GM23338 (cell line): ENCODE results near the gene TAF1L. TPM values are rescaled to one million over a fixed set of nuclear protein-coding genes. Genes with fewer than 3 reads are reported as not detected.

Experiments
- ATAC-seq: fragments of 200-7000 bp; cut with Tn5 transposase; 3 replicates; pipeline ENCODE4 v1.9.1; 2020
- DNase-seq: peaks from one replicate; pipeline ENCODE4 v3.0.0-alpha.2; 2015; ENCODE audit warnings: low spot score
- H2AFZ ChIP-seq: fragments of 200-600 bp; sonication (generic); 2 replicates; pipeline ENCODE4 v1.8.0; 2016; ENCODE audit warnings: antibody characterized with exemption, mild to moderate bottlenecking, moderate library complexity
- H3F3A ChIP-seq: fragments of 200-600 bp; sonication (generic); replicated peaks from 2 replicates; pipeline ENCODE4 v1.8.0; 2017; ENCODE audit warnings: antibody characterized with exemption, mixed run types, low read depth
- H3K27ac ChIP-seq: fragments of 200-600 bp; sonication (generic); 2 replicates; pipeline ENCODE4 v1.6.1; 2016; ENCODE audit warnings: low read depth
- H3K27me3 ChIP-seq: fragments of 200-600 bp; sonication (generic); 2 replicates; pipeline ENCODE4 v1.8.0; 2016; ENCODE audit warnings: mild to moderate bottlenecking, mixed run types, moderate library complexity; ENCODE audit not compliant: insufficient read depth
- H3K36me3 ChIP-seq: fragments of 200-600 bp; sonication (generic); 2 replicates; pipeline ENCODE4 v1.8.0; 2016; ENCODE audit warnings: mild to moderate bottlenecking; ENCODE audit not compliant: insufficient read depth
- H3K4me1 ChIP-seq: fragments of 200-600 bp; sonication (generic); 2 replicates; pipeline ENCODE4 v1.8.0; 2016; ENCODE audit warnings: mild to moderate bottlenecking, moderate library complexity; ENCODE audit not compliant: insufficient read depth
- H3K4me2 ChIP-seq: fragments of 200-600 bp; sonication (generic); 2 replicates; pipeline ENCODE4 v1.7.1; 2017; ENCODE audit warnings: mixed run types
- H3K4me3 ChIP-seq: fragments of 200-600 bp; sonication (generic); 2 replicates; pipeline ENCODE4 v1.6.1; 2016; ENCODE audit warnings: mixed run types
- H3K79me2 ChIP-seq: fragments of 200-600 bp; sonication (generic); replicated peaks from 2 replicates; pipeline ENCODE4 v1.8.0; 2017; ENCODE audit warnings: mild to moderate bottlenecking; ENCODE audit not compliant: insufficient read depth
- H3K9me2 ChIP-seq: fragments of 200-600 bp; sonication (generic); 2 replicates; pipeline ENCODE4 v1.8.0; 2017; ENCODE audit not compliant: insufficient read depth
- H4K20me1 ChIP-seq: fragments of 200-600 bp; sonication (generic); replicated peaks from 2 replicates; pipeline ENCODE4 v1.8.0; 2017; ENCODE audit warnings: mild to moderate bottlenecking; ENCODE audit not compliant: insufficient read depth
- H3K27ac Mint-ChIP-seq: 2 replicates; pipeline ENCODE4 v1.8.0; 2020; ENCODE audit warnings: inconsistent platforms, mild to moderate bottlenecking, moderate library complexity, mixed read lengths
- H3K27me3 Mint-ChIP-seq: 3 replicates; pipeline ENCODE4 v1.8.0; 2022; ENCODE audit warnings: low read depth, mild to moderate bottlenecking, moderate library complexity, mixed read lengths, inconsistent platforms; ENCODE audit not compliant: insufficient read depth, poor library complexity
- H3K36me3 Mint-ChIP-seq: 3 replicates; pipeline ENCODE4 v1.8.0; 2021; ENCODE audit warnings: low read depth, mild to moderate bottlenecking, inconsistent platforms, moderate library complexity, mixed read lengths
- H3K4me1 Mint-ChIP-seq: 3 replicates; pipeline ENCODE4 v1.8.0; 2020; ENCODE audit warnings: mild to moderate bottlenecking, inconsistent platforms, mixed read lengths
- H3K4me3 Mint-ChIP-seq: 3 replicates; pipeline ENCODE4 v1.8.0; 2021; ENCODE audit warnings: moderate library complexity, mild to moderate bottlenecking, inconsistent platforms, mixed read lengths
- H3K9me3 Mint-ChIP-seq: 3 replicates; pipeline ENCODE4 v1.8.0; 2020; ENCODE audit warnings: moderate library complexity, mild to moderate bottlenecking, inconsistent platforms, mixed read lengths
- CREB1 ChIP-seq: fragments of 250-450 bp; sonication (Bioruptor Pico); IDR thresholded peaks from 2 replicates; pipeline ENCODE4 v1.5.0; 2020; ENCODE audit warnings: low read depth, mild to moderate bottlenecking, moderate library complexity
- EZH2phosphoT487 ChIP-seq: fragments of 200-600 bp; sonication (generic); IDR thresholded peaks from one replicate; pipeline ENCODE4 v1.8.1; 2018; ENCODE audit warnings: antibody characterized with exemption; ENCODE audit not compliant: unreplicated experiment
- JUNB ChIP-seq: IDR thresholded peaks from one replicate; pipeline ENCODE4 v1.6.1; 2016; ENCODE audit warnings: antibody characterized with exemption; ENCODE audit not compliant: unreplicated experiment
- NANOG ChIP-seq: IDR thresholded peaks from 2 replicates; pipeline ENCODE4 v1.6.1; 2016; ENCODE audit warnings: antibody characterized with exemption, borderline replicate concordance
- ZNF331 ChIP-seq: fragments of 250-450 bp; sonication (Bioruptor Pico); IDR thresholded peaks from 2 replicates; pipeline ENCODE4 v1.5.0; 2020; ENCODE audit warnings: low read depth, mild to moderate bottlenecking, moderate library complexity
- ZNF462 ChIP-seq: fragments of 250-450 bp; sonication (Bioruptor Pico); IDR thresholded peaks from 2 replicates; pipeline ENCODE4 v1.5.0; 2020; ENCODE audit warnings: mild to moderate bottlenecking, moderate library complexity
- polyA plus RNA-seq: library from polyadenylated mRNA; unstranded; fragments of >200 nt; fragmentation: Nextera tagmentation; extraction: Ambion mirVana; gene quantifications from 2 replicates; pipeline ENCODE4 v1.2.1, GENCODE V29; 2016
- total RNA-seq: library from RNA; depleted of rRNA; stranded (reverse); fragments of >200 nt; shearing (Covaris generic); gene quantifications from 2 replicates; pipeline ENCODE4 v1.2.3, GENCODE V29; 2014
- TF ChIP-seq, protein P1 (sequence below): IDR thresholded peaks from one replicate; pipeline ENCODE4 v1.6.1; 2018; ENCODE audit warnings: antibody characterized with exemption; ENCODE audit not compliant: unreplicated experiment

The TAF1L gene
- total and polyA plus RNA-seq, 2 experiments from 2014 or later = 0.07 TPM; not detected in 1

DNA sequence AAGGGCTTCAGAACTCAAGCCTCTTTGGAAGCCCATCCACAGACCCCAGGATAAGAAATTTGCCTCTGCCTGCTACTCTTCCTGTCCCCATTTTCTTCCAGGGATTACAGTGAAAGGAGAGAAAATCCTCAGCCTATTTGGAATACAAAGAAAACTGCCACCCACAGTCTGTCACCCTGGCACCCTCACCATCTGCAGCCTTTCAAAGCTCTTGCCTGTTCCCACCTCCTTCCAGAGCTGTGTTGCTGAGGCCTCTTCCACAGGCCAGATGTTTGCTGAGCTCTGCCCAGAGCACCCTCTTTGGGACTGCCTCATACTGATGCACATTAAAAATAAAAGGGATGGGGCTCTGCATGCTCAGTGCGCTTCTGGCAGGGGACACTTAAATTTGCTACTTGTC lies 35.9 kb upstream of the TAF1L start (continued):
- TF ChIP-seq ZNF462 (CRISPR knock-in tag) (no peak), NANOG (no peak), JUNB (no peak)

DNA sequence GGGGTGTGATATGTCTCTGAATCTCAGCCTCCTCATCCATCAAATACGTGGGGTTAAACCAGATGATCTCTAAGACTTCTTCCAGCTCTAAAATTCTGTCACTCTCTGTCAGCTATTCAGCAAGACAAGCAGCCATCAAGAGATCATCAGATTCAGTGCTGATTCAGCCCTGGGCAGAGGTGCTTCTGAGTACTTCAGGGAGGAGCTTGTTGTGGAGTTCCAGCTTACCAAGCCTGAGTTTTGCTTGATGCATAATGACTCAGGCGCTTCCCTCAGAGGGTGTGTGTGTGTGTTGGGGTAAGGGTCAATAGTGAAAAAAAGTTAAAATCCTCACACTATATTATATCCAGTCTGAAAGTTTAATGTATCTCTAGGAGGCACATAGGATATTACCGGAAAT lies 29.6 kb upstream of the TAF1L start:
- H3F3A ChIP-seq = no peaks in the 10 kb centered on the region
- H4K20me1 ChIP-seq = no peaks in the 10 kb centered on the region
- H3K79me2 ChIP-seq = no peaks in the 10 kb centered on the region
- Mint-ChIP-seq H3K9me3 (peaks cover 15% of the 10 kb centered on the region), H3K4me3 (no peak overlapping the region), H3K36me3 (peaks cover 6% of the 10 kb centered on the region; the same call in 1 of the 3 replicates), H3K27me3 (no peaks in the 10 kb centered on the region), H3K27ac (no peak overlapping the region), H3K4me1 (no peaks in the 10 kb centered on the region)
- no peak overlapping the region for H2AFZ ChIP-seq
- no peaks in the 10 kb centered on the region for H3K36me3 ChIP-seq
- no peaks in the 10 kb centered on the region for H3K27me3 ChIP-seq
- no peak for DNase-seq
- no peak overlapping the region for H3K4me3 ChIP-seq
- no peak for ATAC-seq
- no peaks in the 10 kb centered on the region for H3K4me1 ChIP-seq
- H3K9me2 ChIP-seq = no peaks in the 10 kb centered on the region
- H3K27ac ChIP-seq = no peak overlapping the region
- no peak overlapping the region for H3K4me2 ChIP-seq
- no peak for TF ChIP-seq ZNF462 (CRISPR knock-in tag)
- TF ChIP-seq CREB1 (CRISPR knock-in tag) = no peak
- TF ChIP-seq EZH2phosphoT487 = no peak
- TF ChIP-seq, protein P1, sequence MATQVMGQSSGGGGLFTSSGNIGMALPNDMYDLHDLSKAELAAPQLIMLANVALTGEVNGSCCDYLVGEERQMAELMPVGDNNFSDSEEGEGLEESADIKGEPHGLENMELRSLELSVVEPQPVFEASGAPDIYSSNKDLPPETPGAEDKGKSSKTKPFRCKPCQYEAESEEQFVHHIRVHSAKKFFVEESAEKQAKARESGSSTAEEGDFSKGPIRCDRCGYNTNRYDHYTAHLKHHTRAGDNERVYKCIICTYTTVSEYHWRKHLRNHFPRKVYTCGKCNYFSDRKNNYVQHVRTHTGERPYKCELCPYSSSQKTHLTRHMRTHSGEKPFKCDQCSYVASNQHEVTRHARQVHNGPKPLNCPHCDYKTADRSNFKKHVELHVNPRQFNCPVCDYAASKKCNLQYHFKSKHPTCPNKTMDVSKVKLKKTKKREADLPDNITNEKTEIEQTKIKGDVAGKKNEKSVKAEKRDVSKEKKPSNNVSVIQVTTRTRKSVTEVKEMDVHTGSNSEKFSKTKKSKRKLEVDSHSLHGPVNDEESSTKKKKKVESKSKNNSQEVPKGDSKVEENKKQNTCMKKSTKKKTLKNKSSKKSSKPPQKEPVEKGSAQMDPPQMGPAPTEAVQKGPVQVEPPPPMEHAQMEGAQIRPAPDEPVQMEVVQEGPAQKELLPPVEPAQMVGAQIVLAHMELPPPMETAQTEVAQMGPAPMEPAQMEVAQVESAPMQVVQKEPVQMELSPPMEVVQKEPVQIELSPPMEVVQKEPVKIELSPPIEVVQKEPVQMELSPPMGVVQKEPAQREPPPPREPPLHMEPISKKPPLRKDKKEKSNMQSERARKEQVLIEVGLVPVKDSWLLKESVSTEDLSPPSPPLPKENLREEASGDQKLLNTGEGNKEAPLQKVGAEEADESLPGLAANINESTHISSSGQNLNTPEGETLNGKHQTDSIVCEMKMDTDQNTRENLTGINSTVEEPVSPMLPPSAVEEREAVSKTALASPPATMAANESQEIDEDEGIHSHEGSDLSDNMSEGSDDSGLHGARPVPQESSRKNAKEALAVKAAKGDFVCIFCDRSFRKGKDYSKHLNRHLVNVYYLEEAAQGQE = no peak
- no peak for TF ChIP-seq ZNF331 (CRISPR knock-in tag)
